ENCODE data around the gene MYMK.

The MYMK gene

GRCh38 chr9:133534346-133535291, 9.9 kb upstream of the MYMK start, which contains the start of gene ADAMTSL2:
Gene ADAMTSL2, plus strand, starts transcription at chr9:133534704. Its CDS starts 2,009 bp downstream, at chr9:133536713.
- peak; percentile 59 for DNase-seq

- DNase-seq: no peak
Measured at GRCh38 chr9:133533857-133534256, 9.1 kb upstream of the MYMK start.

GRCh38 chr9:133532937-133533668, 8.3 kb upstream of the MYMK start:
- peak; percentile 77 for DNase-seq

- no peak for DNase-seq
Measured at GRCh38 chr9:133531293-133531692, 6.5 kb upstream of the MYMK start.

GRCh38 chr9:133529874-133530273, 5.1 kb upstream of the MYMK start:
- no peak for DNase-seq

GRCh38 chr9:133529457-133529856, 4.7 kb upstream of the MYMK start:
- DNase-seq: no peak

GRCh38 chr9:133528876-133529241, 4.1 kb upstream of the MYMK start:
- DNase-seq: no peak

- no peak for DNase-seq
Measured at GRCh38 chr9:133528001-133528875, 3.5 kb upstream of the MYMK start.

- DNase-seq: no peak
Measured at GRCh38 chr9:133527444-133527920, 2.7 kb upstream of the MYMK start.

- DNase-seq: no peak
Measured at GRCh38 chr9:133526721-133527321, 2.1 kb upstream of the MYMK start.

- DNase-seq: no peak
Measured at GRCh38 chr9:133525677-133526076, 918 bp upstream of the MYMK start.

GRCh38 chr9:133524146-133524545, 613 bp downstream of the MYMK start:
- DNase-seq: no peak

- no peak for DNase-seq
Measured at GRCh38 chr9:133523106-133523505, 1.7 kb downstream of the MYMK start.

- no peak for DNase-seq
Measured at GRCh38 chr9:133522073-133522910, 2.5 kb downstream of the MYMK start.

GRCh38 chr9:133521122-133522072, 3.4 kb downstream of the MYMK start:
- no peak for DNase-seq

- DNase-seq: no peak
Measured at GRCh38 chr9:133520121-133520835, 4.5 kb downstream of the MYMK start.

GRCh38 chr9:133519693-133520092, 5.1 kb downstream of the MYMK start:
- no peak for DNase-seq

GRCh38 chr9:133518706-133519449, 5.9 kb downstream of the MYMK start:
- no peak for DNase-seq

- peak; percentile 31 for DNase-seq
Measured at GRCh38 chr9:133518200-133518599, 6.6 kb downstream of the MYMK start.

Data from NCI-H774 (cell line).